GM12864 (cell line): Measurements from ENCODE around the gene PAH.

Source experiments
- DNase-seq: peaks from one replicate; pipeline ENCODE4 v3.0.0-alpha.2; 2011; ENCODE audit warnings: low read depth
- H3K4me3 ChIP-seq: 2 replicates; pipeline ENCODE4 v1.5.1; 2011; ENCODE audit warnings: mild to moderate bottlenecking, low read depth, low read length, control low read depth
- TF ChIP-seq, protein P1 (sequence below): IDR thresholded peaks from 2 replicates; pipeline ENCODE4 v1.5.1; 2011; ENCODE audit warnings: low read depth, mild to moderate bottlenecking, moderate library complexity, low read length, control low read depth, inconsistent platforms; ENCODE audit errors: missing control alignments

PAH gene

DNA sequence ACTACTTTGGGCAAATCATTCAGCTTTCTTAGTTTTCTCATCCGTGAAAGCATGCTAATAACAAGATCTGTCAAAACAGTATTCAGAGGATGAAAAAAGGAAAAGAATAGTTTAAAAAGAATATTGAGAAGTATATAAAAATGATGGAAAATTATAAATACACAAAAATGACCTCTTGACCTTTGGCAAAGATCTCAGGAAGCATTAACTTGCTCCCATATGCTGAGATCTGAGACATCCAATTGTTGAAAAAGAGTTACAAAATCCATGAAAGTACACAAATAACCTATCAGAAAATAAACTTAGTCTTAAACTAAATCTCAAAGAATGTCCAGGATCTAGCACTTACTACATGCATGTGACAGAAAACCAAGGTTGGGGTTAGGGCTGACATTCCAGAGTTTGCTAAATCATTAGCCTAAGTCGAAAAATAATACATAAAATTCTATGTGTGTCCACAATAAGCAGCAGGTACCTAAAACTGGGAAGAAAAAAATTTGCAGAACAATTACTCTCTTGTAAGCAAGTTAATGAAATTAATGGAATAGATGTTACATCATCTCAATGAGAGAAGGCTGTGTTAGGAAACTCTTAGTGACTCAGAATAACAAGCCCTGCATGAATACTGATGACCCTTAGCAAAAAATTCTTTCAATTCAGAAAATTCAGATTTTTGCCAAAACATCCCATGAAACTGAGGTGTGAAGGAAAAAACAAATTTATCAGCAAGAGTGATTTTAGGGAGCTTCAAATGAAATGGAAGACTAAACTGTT lies 3.4 kb downstream of the PAH start:
- DNase-seq, result no peak
- H3K4me3 ChIP-seq, result no peak overlapping the region
- TF ChIP-seq, protein P1, sequence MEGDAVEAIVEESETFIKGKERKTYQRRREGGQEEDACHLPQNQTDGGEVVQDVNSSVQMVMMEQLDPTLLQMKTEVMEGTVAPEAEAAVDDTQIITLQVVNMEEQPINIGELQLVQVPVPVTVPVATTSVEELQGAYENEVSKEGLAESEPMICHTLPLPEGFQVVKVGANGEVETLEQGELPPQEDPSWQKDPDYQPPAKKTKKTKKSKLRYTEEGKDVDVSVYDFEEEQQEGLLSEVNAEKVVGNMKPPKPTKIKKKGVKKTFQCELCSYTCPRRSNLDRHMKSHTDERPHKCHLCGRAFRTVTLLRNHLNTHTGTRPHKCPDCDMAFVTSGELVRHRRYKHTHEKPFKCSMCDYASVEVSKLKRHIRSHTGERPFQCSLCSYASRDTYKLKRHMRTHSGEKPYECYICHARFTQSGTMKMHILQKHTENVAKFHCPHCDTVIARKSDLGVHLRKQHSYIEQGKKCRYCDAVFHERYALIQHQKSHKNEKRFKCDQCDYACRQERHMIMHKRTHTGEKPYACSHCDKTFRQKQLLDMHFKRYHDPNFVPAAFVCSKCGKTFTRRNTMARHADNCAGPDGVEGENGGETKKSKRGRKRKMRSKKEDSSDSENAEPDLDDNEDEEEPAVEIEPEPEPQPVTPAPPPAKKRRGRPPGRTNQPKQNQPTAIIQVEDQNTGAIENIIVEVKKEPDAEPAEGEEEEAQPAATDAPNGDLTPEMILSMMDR, result no peak

DNA sequence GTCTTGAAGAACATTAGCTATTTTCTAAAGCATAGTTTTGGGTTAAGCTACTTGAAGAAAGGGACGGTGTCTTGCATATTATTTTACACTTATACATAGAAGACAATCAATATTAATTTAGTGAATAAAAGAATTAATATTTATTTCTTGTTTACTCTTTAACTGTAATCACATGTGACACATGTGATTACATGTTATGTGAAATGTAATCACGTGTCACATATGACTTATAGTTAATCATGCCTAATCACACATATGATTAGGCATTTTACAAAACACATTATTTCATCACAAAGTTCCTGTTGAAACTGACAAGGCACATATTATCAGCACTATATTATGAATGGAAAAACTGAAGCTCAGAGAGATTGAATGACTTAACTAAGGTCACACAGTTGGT lies 4.8 kb downstream of the PAH start:
- no peak overlapping the region for H3K4me3 ChIP-seq
- TF ChIP-seq, protein P1, result no peak
- DNase-seq, result no peak

DNA sequence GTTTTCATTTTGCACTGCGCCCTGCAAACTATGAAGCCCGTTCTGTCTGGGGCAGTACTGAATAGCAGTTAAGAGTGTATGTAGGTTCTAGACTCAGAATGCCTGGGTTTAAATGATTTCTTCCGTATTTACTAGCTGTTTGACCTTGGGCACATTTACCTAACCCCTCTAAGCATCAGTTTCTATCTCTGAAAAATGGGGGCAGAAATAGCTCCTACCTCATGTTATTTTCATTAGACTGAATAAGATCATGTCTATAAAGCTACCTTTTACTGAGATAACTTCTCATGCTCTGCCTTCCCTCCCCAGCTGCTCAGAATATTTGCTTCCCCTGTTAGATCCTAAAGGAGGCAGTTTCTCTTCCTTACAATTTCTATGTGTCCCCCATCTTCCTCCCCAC lies 5.7 kb downstream of the PAH start:
- no peak overlapping the region for H3K4me3 ChIP-seq
- TF ChIP-seq, protein P1, result no peak
- no peak for DNase-seq

DNA sequence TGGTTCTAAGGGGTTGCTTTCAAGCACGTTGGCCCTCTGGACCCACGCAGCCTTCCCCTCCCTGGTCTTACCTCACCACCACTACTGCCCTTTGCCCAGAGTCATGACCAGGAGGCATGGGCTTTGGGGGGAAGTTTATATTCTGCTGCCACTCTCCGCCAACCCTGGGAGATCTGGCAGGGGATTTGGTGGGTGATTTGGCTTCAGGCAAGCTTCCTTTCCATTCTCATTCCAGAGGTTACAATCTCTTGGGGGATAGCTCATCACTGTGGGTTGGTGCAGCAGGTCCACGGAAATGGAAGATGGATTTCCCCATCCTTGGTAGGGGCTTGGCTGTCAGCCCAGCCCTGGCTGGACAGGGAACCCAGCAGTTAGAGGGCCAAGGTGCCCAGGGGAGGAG lies 6.3 kb downstream of the PAH start:
- H3K4me3 ChIP-seq, result no peak overlapping the region
- no peak for DNase-seq
- TF ChIP-seq, protein P1, result no peak

DNA sequence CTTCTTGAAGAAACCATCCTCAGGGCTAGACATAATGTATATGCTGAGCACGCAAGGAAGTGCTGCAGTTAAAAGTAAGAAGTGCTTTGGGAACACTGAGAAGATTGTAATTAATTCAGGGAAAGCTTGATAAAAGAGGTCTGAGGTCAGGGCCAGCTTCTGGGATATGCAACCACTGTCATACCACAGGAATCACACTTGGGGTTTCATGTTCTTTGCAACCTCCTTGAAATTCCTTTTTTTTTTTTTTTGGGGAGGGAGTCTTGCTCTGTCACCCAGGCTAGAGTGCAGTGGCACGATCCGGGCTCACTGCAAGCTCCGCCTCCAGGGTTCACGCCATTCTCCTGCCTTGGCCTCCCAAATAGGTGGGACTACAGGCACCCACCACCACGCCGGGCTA lies 6.9 kb downstream of the PAH start:
- TF ChIP-seq, protein P1, result no peak
- no peak for DNase-seq
- H3K4me3 ChIP-seq, result no peak overlapping the region

DNA sequence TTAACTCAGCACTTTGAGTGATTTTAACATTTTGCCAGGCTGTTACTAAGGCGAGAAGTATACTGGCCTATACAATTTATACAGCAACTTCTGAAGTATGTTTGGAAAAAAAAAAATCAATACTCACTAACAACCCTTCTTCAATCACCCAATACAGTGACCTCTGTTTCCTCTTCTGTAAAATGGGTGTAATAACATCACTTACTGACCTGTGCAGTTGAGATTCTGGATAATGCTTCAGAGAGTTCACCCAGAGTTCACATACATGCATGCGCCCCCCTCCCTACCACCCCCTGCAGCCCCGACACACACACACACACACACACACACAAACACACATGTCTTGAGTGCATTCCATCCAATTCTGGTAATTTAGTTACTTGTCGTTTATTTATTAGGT lies 9.1 kb downstream of the PAH start:
- TF ChIP-seq, protein P1, result no peak
- no peak overlapping the region for H3K4me3 ChIP-seq
- DNase-seq, result no peak

DNA sequence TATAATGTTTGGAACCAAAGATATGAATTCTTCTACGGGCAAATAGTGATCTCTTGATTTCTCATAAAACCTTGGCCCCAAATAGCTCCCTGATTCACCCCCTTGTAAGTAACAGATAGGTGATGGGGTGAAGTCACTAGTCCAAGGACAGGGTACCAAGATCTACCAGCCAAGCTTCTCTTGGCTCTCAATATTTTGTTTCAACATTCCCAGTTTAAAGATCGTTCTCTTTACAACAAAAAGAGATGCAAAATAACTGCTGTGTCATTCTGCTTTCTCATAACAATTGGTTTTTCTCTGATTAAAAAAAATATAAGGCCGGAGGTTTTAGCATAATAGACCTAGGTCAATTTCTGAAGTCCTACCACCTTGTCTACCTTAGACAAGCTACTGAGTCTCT lies 11.8 kb downstream of the PAH start:
- TF ChIP-seq, protein P1, result no peak
- no peak for DNase-seq
- no peak overlapping the region for H3K4me3 ChIP-seq
